Fibroblast of the aortic adventitia (primary cell): Measurements from ENCODE around the gene SHISA3. TPM values are rescaled to one million over a fixed set of nuclear protein-coding genes. Genes with fewer than 3 reads are reported as not detected.

ENCODE experiments used
- DNase-seq: peaks from one replicate; pipeline ENCODE4 v3.0.0-alpha.2; 2010; ENCODE audit warnings: low read depth
- H3K4me3 ChIP-seq: 2 replicates; pipeline ENCODE4 v1.5.1; 2011; ENCODE audit warnings: low read depth, mild to moderate bottlenecking, control low read depth, low read length, moderate library complexity
- CTCF ChIP-seq: IDR thresholded peaks from 2 replicates; pipeline ENCODE4 v1.5.1; 2011; ENCODE audit warnings: mild to moderate bottlenecking, low read length, control low read depth, inconsistent platforms; ENCODE audit not compliant: insufficient read depth
- total RNA-seq: library from RNA; depleted of rRNA; stranded (reverse); fragments of >200 nt; gene quantifications from 2 replicates; pipeline ENCODE4 v1.2.3, GENCODE V29; 2012; ENCODE audit warnings: low replicate concordance

The SHISA3 gene
- total RNA-seq, 1 donor = 6.0 TPM

GRCh38 chr4:42415281-42415680 is 18.0 kb downstream of the SHISA3 start:
- no peak for TF ChIP-seq CTCF
- no peak overlapping the region for H3K4me3 ChIP-seq
- DNase-seq = no peak

- no peak for DNase-seq
- no peak overlapping the region for H3K4me3 ChIP-seq
- no peak for TF ChIP-seq CTCF
Observed at GRCh38 chr4:42416017-42416416, 18.7 kb downstream of the SHISA3 start.

- no peak overlapping the region for H3K4me3 ChIP-seq
- peak; percentile 36 for DNase-seq
- TF ChIP-seq CTCF = no peak
Observed at GRCh38 chr4:42417550-42417949, 20.3 kb downstream of the SHISA3 start.

- peak; percentile 37 for DNase-seq
- H3K4me3 ChIP-seq = no peak overlapping the region
- TF ChIP-seq CTCF = no peak
Observed at GRCh38 chr4:42420140-42420539, 22.9 kb downstream of the SHISA3 start.

- no peak for DNase-seq
- no peak for TF ChIP-seq CTCF
- H3K4me3 ChIP-seq = no peak overlapping the region
Observed at GRCh38 chr4:42425146-42426065, 28.1 kb downstream of the SHISA3 start.

- no peak for DNase-seq
Observed at GRCh38 chr4:42428036-42428435, 30.7 kb downstream of the SHISA3 start.

More at GRCh38 chr4:42428036-42428435, 30.7 kb downstream of the SHISA3 start:
- no peak overlapping the region for H3K4me3 ChIP-seq
- no peak for TF ChIP-seq CTCF
